IMR-90 (cell line): ENCODE results near the gene AP3B1. TPM values are rescaled to one million over a fixed set of nuclear protein-coding genes. Genes with fewer than 3 reads are reported as not detected.

Source experiments
- ATAC-seq: fragments of 200-7000 bp; cut with Tn5 transposase; 2 replicates; pipeline ENCODE4 v1.9.1; 2020; ENCODE audit warnings: low read depth, mild to moderate bottlenecking, moderate library complexity
- BruUV-seq: library from RNA; stranded (reverse); fragments of 400-500 nt; replicated peaks from 2 replicates; lab custom pipeline; 2021; lab: Mats Ljungman, UMichigan
- CTCF ChIA-PET: fragments of 300-600 bp; formaldehyde crosslinking; extraction: SDS; loops from one replicate; lab custom pipeline; 2021; ENCODE audit warnings: antibody characterized with exemption; lab: Yijun Ruan, JAX
- POLR2A ChIA-PET: fragments of 300-600 bp; sonication (Branson Sonifier 250); formaldehyde crosslinking; loops from one replicate; lab custom pipeline; 2022; ENCODE audit warnings: antibody characterized with exemption; ENCODE audit not compliant: unreplicated experiment; lab: Charles Lee
- DNase-seq: peaks from one replicate; pipeline ENCODE4 v3.0.0; 2013
- H2AFZ ChIP-seq: replicated peaks from 2 replicates; pipeline ENCODE3; 2013; ENCODE audit warnings: low read length, mild to moderate bottlenecking; ENCODE audit not compliant: poor library complexity
- H2AK5ac ChIP-seq: 2 replicates; pipeline ENCODE4 v1.6.1; 2013; ENCODE audit warnings: low read depth, low read length, inconsistent platforms
- H2AK9ac ChIP-seq: replicated peaks from 2 replicates; pipeline ENCODE3; 2013; ENCODE audit warnings: mild to moderate bottlenecking, low read depth, low read length, moderate library complexity; ENCODE audit not compliant: poor library complexity
- H2BK120ac ChIP-seq: 2 replicates; pipeline ENCODE4 v1.6.1; 2013; ENCODE audit warnings: low read depth, low read length, inconsistent platforms
- H2BK15ac ChIP-seq: 3 replicates; pipeline ENCODE4 v1.6.1; 2013; ENCODE audit warnings: low read depth, low read length, inconsistent platforms
- H2BK20ac ChIP-seq: 2 replicates; pipeline ENCODE4 v1.6.1; 2013; ENCODE audit warnings: low read depth, mild to moderate bottlenecking, inconsistent platforms, low read length, moderate library complexity
- H2BK5ac ChIP-seq: 2 replicates; pipeline ENCODE4 v1.6.1; 2013; ENCODE audit warnings: mild to moderate bottlenecking, low read depth, low read length, inconsistent platforms; ENCODE audit not compliant: poor library complexity, severe bottlenecking
- H3K14ac ChIP-seq: replicated peaks from 2 replicates; pipeline ENCODE4 v1.6.1; 2013; ENCODE audit warnings: low read depth, low read length, inconsistent platforms
- H3K18ac ChIP-seq: 2 replicates; pipeline ENCODE4 v1.6.1; 2013; ENCODE audit warnings: low read depth, low read length, control low read depth
- H3K23ac ChIP-seq: 2 replicates; pipeline ENCODE4 v1.6.1; 2013; ENCODE audit warnings: low read depth, low read length, inconsistent platforms
- H3K27ac ChIP-seq: 2 replicates; pipeline ENCODE4 v1.5.1; 2013; ENCODE audit warnings: mild to moderate bottlenecking, control low read depth, low read length; ENCODE audit not compliant: insufficient read depth
- H3K27me3 ChIP-seq: 2 replicates; pipeline ENCODE4 v1.6.1; 2013; ENCODE audit warnings: low read length; ENCODE audit not compliant: control insufficient read depth, insufficient read depth
- H3K36me3 ChIP-seq: 2 replicates; pipeline ENCODE4 v1.6.1; 2013; ENCODE audit warnings: low read length, mixed read lengths; ENCODE audit not compliant: control insufficient read depth, insufficient read depth
- H3K4ac ChIP-seq: 2 replicates; pipeline ENCODE4 v1.6.1; 2013; ENCODE audit warnings: low read depth, low read length, inconsistent platforms
- H3K4me1 ChIP-seq: 2 replicates; pipeline ENCODE4 v1.6.1; 2013; ENCODE audit warnings: low read length, mixed read lengths; ENCODE audit not compliant: control insufficient read depth, insufficient read depth
- H3K4me2 ChIP-seq: 2 replicates; pipeline ENCODE4 v1.6.1; 2013; ENCODE audit warnings: low read depth, mild to moderate bottlenecking, control low read depth, low read length, moderate library complexity
- H3K4me3 ChIP-seq: 2 replicates; pipeline ENCODE4 v1.5.1; 2013; ENCODE audit warnings: low read depth, mild to moderate bottlenecking, control low read depth, low read length, moderate library complexity; ENCODE audit not compliant: insufficient read depth
- H3K56ac ChIP-seq: 2 replicates; pipeline ENCODE4 v1.6.1; 2013; ENCODE audit warnings: low read length, inconsistent platforms; ENCODE audit not compliant: insufficient read depth; ENCODE audit errors: extremely low read depth
- H3K79me1 ChIP-seq, 2 experiments: 2 replicates each; pipeline ENCODE4 v1.6.1; 2013; ENCODE audit warnings: low read length in 2 of 2, inconsistent platforms in 1 of 2, low read depth in 1 of 2
- H3K9ac ChIP-seq: 2 replicates; pipeline ENCODE4 v1.6.1; 2013; ENCODE audit warnings: low read depth, low read length, control low read depth
- H3K9me1 ChIP-seq: 2 replicates; pipeline ENCODE4 v1.6.1; 2013; ENCODE audit warnings: low read length, inconsistent platforms; ENCODE audit not compliant: insufficient read depth
- H3K9me3 ChIP-seq: 2 replicates; pipeline ENCODE4 v1.6.1; 2013; ENCODE audit warnings: low read length; ENCODE audit not compliant: control insufficient read depth, insufficient read depth
- H4K20me1 ChIP-seq: 2 replicates; pipeline ENCODE4 v1.6.1; 2013; ENCODE audit warnings: low read length, inconsistent platforms; ENCODE audit not compliant: insufficient read depth
- H4K5ac ChIP-seq: 2 replicates; pipeline ENCODE4 v1.6.1; 2013; ENCODE audit warnings: mild to moderate bottlenecking, low read depth, low read length, control low read depth
- H4K8ac ChIP-seq, 2 experiments: 2 replicates each; pipeline ENCODE4 v1.6.1; 2013; ENCODE audit warnings: low read depth in 2 of 2, low read length in 2 of 2, control low read depth in 1 of 2, inconsistent platforms in 1 of 2
- H4K91ac ChIP-seq: 2 replicates; pipeline ENCODE4 v1.6.1; 2013; ENCODE audit warnings: low read depth, low read length, inconsistent platforms; ENCODE audit not compliant: insufficient read depth
- BHLHE40 ChIP-seq: fragments of 150-350 bp; IDR thresholded peaks from 2 replicates; pipeline ENCODE4 v1.6.1; 2016; ENCODE audit warnings: mild to moderate bottlenecking, low read depth, low read length
- CEBPB ChIP-seq: IDR thresholded peaks from 2 replicates; pipeline ENCODE4 v1.6.1; 2012; ENCODE audit warnings: low read depth, low read length, improper control_type of control experiment
- CHD1 ChIP-seq: IDR thresholded peaks from 2 replicates; pipeline ENCODE4 v1.6.1; 2012; ENCODE audit warnings: low read depth, low read length, improper control_type of control experiment
- MAZ ChIP-seq: IDR thresholded peaks from 2 replicates; pipeline ENCODE4 v1.6.1; 2012; ENCODE audit warnings: low read depth, mild to moderate bottlenecking, low read length, improper control_type of control experiment, moderate library complexity, borderline replicate concordance
- MXI1 ChIP-seq: IDR thresholded peaks from 2 replicates; pipeline ENCODE4 v1.6.1; 2012; ENCODE audit warnings: low read depth, mild to moderate bottlenecking, low read length, moderate library complexity, borderline replicate concordance
- NFE2L2 ChIP-seq: fragments of 150-350 bp; IDR thresholded peaks from 2 replicates; pipeline ENCODE4 v1.6.1; 2016; ENCODE audit warnings: low read depth, mild to moderate bottlenecking, low read length
- POLR2A ChIP-seq: IDR thresholded peaks from 2 replicates; pipeline ENCODE4 v1.6.1; 2012; ENCODE audit warnings: mild to moderate bottlenecking, low read depth, low read length
- RAD21 ChIP-seq: IDR thresholded peaks from 2 replicates; pipeline ENCODE4 v1.6.1; 2012; ENCODE audit warnings: low read length, improper control_type of control experiment
- RCOR1 ChIP-seq: IDR thresholded peaks from 2 replicates; pipeline ENCODE4 v1.6.1; 2012; ENCODE audit warnings: mild to moderate bottlenecking, low read length, improper control_type of control experiment; ENCODE audit not compliant: insufficient replicate concordance
- SMC3 ChIP-seq: fragments of 150-350 bp; IDR thresholded peaks from 2 replicates; pipeline ENCODE4 v1.6.1; 2016; ENCODE audit warnings: low read depth, mild to moderate bottlenecking, antibody characterized with exemption, low read length, moderate library complexity
- USF2 ChIP-seq: fragments of 150-350 bp; IDR thresholded peaks from 2 replicates; pipeline ENCODE4 v1.6.1; 2017; ENCODE audit warnings: mild to moderate bottlenecking, antibody characterized with exemption, low read length, low read depth
- WGBS, 2 experiments: methylation state at CpG; one replicate each; pipeline versions ENCODE4 v1.1.5 to v1.1.7; 2013; ENCODE audit warnings: missing lambda C conversion rate in 2 of 2; ENCODE audit not compliant: insufficient read length in 1 of 2; ENCODE audit errors: extremely low coverage in 2 of 2; 5-methylcytosine and 5-hydroxymethylcytosine counted together
- dilution Hi-C: fragments of 300-500 bp; cut with HindIII; formaldehyde crosslinking; loops from one replicate; pipeline ENCODE4 v1.14.3; 2018; ENCODE audit warnings: low sequenced_read_pairs; ENCODE audit not compliant: unreplicated experiment
- in situ Hi-C: fragments of 300-500 bp; cut with MboI; formaldehyde crosslinking; loops from 3 replicates; pipeline ENCODE4 v1.14.3; 2019; ENCODE audit warnings: low sequenced_read_pairs, inconsistent platforms, mixed read lengths
- intact Hi-C: fragments of 100-400 bp; cut with micrococcal nuclease; formaldehyde crosslinking; loops from 2 replicates; pipeline ENCODE4 v1.10.0; 2022
- polyA plus RNA-seq, 3 experiments: library from polyadenylated mRNA; depleted of rRNA; stranded (reverse); fragments of >200 nt; gene quantifications; 2 replicates each; pipeline ENCODE4 v1.2.3, GENCODE V29; 2012; ENCODE audit warnings: low replicate concordance in 1 of 3
- total RNA-seq: library from RNA; depleted of rRNA; stranded (reverse); fragments of >200 nt; gene quantifications from 2 replicates; pipeline ENCODE4 v1.2.3, GENCODE V29; 2012
- TF ChIP-seq, protein P1 (sequence below): conservative IDR thresholded peaks from 2 replicates; pipeline ENCODE4 v1.5.1; 2012; ENCODE audit warnings: mild to moderate bottlenecking, low read depth, low read length, improper control_type of control experiment
- TF ChIP-seq, protein P2 (sequence below): fragments of 150-350 bp; IDR thresholded peaks from 2 replicates; pipeline ENCODE4 v1.6.1; 2016; ENCODE audit warnings: low read depth, mild to moderate bottlenecking, low read length, moderate library complexity, borderline replicate concordance

AP3B1 gene
- total and polyA plus RNA-seq, 2 of the 4 experiments (the other 2 are of a cell fraction), result 33.1 to 59.0 TPM

GRCh38 chr5:78116167-78116566, 178.3 kb downstream of the AP3B1 start:
- H4K91ac ChIP-seq, result no peak overlapping the region
- H2BK15ac ChIP-seq, result no peak overlapping the region
- H3K4ac ChIP-seq, result no peak overlapping the region
- H3K4me1 ChIP-seq, result 0 out of 2 replicates have a peak, but pooled peaks cover 2% of the 10 kb centered on the region
- H4K8ac ChIP-seq, result no peak overlapping the region
- H2BK5ac ChIP-seq, result no peak overlapping the region
- in situ Hi-C loops, result no loop called here
- no peak overlapping the region for H3K9ac ChIP-seq
- ChIA-PET POLR2A (no interaction called here), CTCF (interaction anchor here (1.6 kb wide), 1 partner anchor 12 kb away, joined by 6 read pairs; no protein-coding TSS in a partner anchor)
- peaks cover 3% of the 10 kb centered on the region; the same call in 1 of the 2 replicates for H4K20me1 ChIP-seq
- no peak overlapping the region for H3K27ac ChIP-seq
- no peaks in the 10 kb centered on the region; the same call in 1 of the 2 replicates for H3K9me3 ChIP-seq
- WGBS, 2 experiments, result no CpG with 5 or more reads among the region's 1 CpG
- dilution Hi-C loops, result no loop called here
- BruUV-seq, result no TSS peak
- H2BK20ac ChIP-seq, result no peak overlapping the region
- H3K18ac ChIP-seq, result no peak overlapping the region
- H4K5ac ChIP-seq, result no peak overlapping the region
- H3K79me1 ChIP-seq, result peaks cover 4 to 6% of the 10 kb centered on the region in 2 experiments; a peak in 3 of 4 replicates
- no peak overlapping the region for H3K4me2 ChIP-seq
- no peak for TF ChIP-seq RAD21
- TF ChIP-seq BHLHE40, result no peak
- TF ChIP-seq, protein P1, sequence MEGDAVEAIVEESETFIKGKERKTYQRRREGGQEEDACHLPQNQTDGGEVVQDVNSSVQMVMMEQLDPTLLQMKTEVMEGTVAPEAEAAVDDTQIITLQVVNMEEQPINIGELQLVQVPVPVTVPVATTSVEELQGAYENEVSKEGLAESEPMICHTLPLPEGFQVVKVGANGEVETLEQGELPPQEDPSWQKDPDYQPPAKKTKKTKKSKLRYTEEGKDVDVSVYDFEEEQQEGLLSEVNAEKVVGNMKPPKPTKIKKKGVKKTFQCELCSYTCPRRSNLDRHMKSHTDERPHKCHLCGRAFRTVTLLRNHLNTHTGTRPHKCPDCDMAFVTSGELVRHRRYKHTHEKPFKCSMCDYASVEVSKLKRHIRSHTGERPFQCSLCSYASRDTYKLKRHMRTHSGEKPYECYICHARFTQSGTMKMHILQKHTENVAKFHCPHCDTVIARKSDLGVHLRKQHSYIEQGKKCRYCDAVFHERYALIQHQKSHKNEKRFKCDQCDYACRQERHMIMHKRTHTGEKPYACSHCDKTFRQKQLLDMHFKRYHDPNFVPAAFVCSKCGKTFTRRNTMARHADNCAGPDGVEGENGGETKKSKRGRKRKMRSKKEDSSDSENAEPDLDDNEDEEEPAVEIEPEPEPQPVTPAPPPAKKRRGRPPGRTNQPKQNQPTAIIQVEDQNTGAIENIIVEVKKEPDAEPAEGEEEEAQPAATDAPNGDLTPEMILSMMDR, result no peak
- TF ChIP-seq MXI1, result no peak
- no peak for TF ChIP-seq SMC3
- TF ChIP-seq POLR2A, result no peak
- no peak for TF ChIP-seq RCOR1
- TF ChIP-seq CHD1, result no peak
- no peak for TF ChIP-seq CEBPB
- TF ChIP-seq MAZ, result no peak
- TF ChIP-seq, protein P2, sequence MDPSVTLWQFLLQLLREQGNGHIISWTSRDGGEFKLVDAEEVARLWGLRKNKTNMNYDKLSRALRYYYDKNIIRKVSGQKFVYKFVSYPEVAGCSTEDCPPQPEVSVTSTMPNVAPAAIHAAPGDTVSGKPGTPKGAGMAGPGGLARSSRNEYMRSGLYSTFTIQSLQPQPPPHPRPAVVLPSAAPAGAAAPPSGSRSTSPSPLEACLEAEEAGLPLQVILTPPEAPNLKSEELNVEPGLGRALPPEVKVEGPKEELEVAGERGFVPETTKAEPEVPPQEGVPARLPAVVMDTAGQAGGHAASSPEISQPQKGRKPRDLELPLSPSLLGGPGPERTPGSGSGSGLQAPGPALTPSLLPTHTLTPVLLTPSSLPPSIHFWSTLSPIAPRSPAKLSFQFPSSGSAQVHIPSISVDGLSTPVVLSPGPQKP, result no peak
- TF ChIP-seq USF2, result no peak
- TF ChIP-seq NFE2L2, result no peak
- no peaks in the 10 kb centered on the region for H3K27me3 ChIP-seq
- H2AK9ac ChIP-seq, result no peak overlapping the region
- H3K23ac ChIP-seq, result no peak overlapping the region
- no peaks in the 10 kb centered on the region; the same call in 1 of the 2 replicates for H3K9me1 ChIP-seq
- H3K14ac ChIP-seq, result no peak overlapping the region
- no peak overlapping the region for H3K56ac ChIP-seq
- peak; percentile 62 for ATAC-seq
- H2AK5ac ChIP-seq, result no peak overlapping the region
- no peak overlapping the region for H2BK120ac ChIP-seq
- intact Hi-C loops, result loop anchor here (5.0 kb wide), 1 partner anchor 151 kb away; no protein-coding TSS in a partner anchor
- no peak overlapping the region for H3K4me3 ChIP-seq
- DNase-seq, result no peak
- peaks cover 10% of the 10 kb centered on the region for H3K36me3 ChIP-seq
- H2AFZ ChIP-seq, result no peak overlapping the region
